Lung (tissue), 12 donors: Measurements from ENCODE around the gene AKT1S1. TPM values are rescaled to one million over a fixed set of nuclear protein-coding genes. Genes with fewer than 3 reads are reported as not detected.

Experiments
- ATAC-seq: fragments of 200-7000 bp; cut with Tn5 transposase; one replicate; pipeline ENCODE4 v1.9.1; 2020; ENCODE audit warnings: moderate number of reproducible peaks; ENCODE audit not compliant: insufficient read depth, low FRiP score
- DNase-seq, 3 donors: peaks; one replicate each; pipeline ENCODE4 v3.0.0-alpha.2; 2013 to 2017
- H3K27ac ChIP-seq, 2 donors: one replicate each; pipeline ENCODE4 v1.5.1; 2013; ENCODE audit warnings: mild to moderate bottlenecking in 2 of 2, moderate library complexity in 2 of 2, control low read depth in 1 of 2, inconsistent platforms in 1 of 2, low read depth in 1 of 2, low read length in 1 of 2
- H3K27me3 ChIP-seq, 3 donors: one replicate each; pipeline ENCODE4 v1.5.1; 2013; ENCODE audit warnings: low read length in 2 of 3; ENCODE audit not compliant: control insufficient read depth in 3 of 3, insufficient read depth in 3 of 3
- H3K36me3 ChIP-seq, 4 donors: one replicate each; pipeline ENCODE4 v1.5.1; 2013; ENCODE audit warnings: low read length in 4 of 4, mild to moderate bottlenecking in 1 of 4, moderate library complexity in 1 of 4; ENCODE audit not compliant: control insufficient read depth in 4 of 4, insufficient read depth in 4 of 4
- H3K4me1 ChIP-seq, 5 donors: one replicate each; pipeline ENCODE4 v1.5.1; 2013; ENCODE audit warnings: low read length in 5 of 5, mild to moderate bottlenecking in 2 of 5, moderate library complexity in 1 of 5; ENCODE audit not compliant: control insufficient read depth in 5 of 5, insufficient read depth in 5 of 5
- H3K4me3 ChIP-seq: one replicate; pipeline ENCODE4 v1.5.1; 2013; ENCODE audit warnings: mild to moderate bottlenecking, control low read depth, moderate library complexity
- H3K9ac ChIP-seq, 2 donors: one replicate each; pipeline ENCODE4 v1.5.1; 2013; ENCODE audit warnings: low read length in 2 of 2, control low read depth in 1 of 2; ENCODE audit not compliant: insufficient read depth in 1 of 2
- H3K9me3 ChIP-seq, 4 donors: one replicate each; pipeline ENCODE4 v1.5.1; 2013; ENCODE audit warnings: low read length in 3 of 4, mild to moderate bottlenecking in 1 of 4, moderate library complexity in 1 of 4; ENCODE audit not compliant: control insufficient read depth in 4 of 4, insufficient read depth in 3 of 4
- CTCF ChIP-seq: IDR thresholded peaks from 2 replicates; pipeline ENCODE4 v1.5.1; 2012; ENCODE audit warnings: mild to moderate bottlenecking; ENCODE audit errors: control extremely low read depth, extremely low read depth
- WGBS, 2 donors: extraction: QIAGEN DNeasy Blood & Tissue Kit; methylation state at CpG; one replicate each; pipeline ENCODE4 v1.1.7; 2013; 5-methylcytosine and 5-hydroxymethylcytosine counted together
- polyA plus RNA-seq, 2 donors: library from polyadenylated mRNA; stranded (reverse); fragments of 200-250 nt; gene quantifications; one replicate each; pipeline ENCODE4 v1.2.1, GENCODE V29; 2013
- total RNA-seq, 2 donors: library from RNA; depleted of rRNA in 1 of 2; stranded (reverse); fragments of >200 nt in 1 of 2; gene quantifications; one replicate each; pipeline ENCODE4 v1.2.1, GENCODE V29; 2014 to 2021
- donor health status: control.
- donor health status: control.
- donor health status: Bipolar disorder and iron deficiency.
- donor health status: healthy.
- donor health status: DM: yes; HTN: yes; CAD: no.

Gene AKT1S1
- total and polyA plus RNA-seq, 4 donors = 6.7 to 46.4 (median 35.9) TPM

- TF ChIP-seq CTCF = no peak
- peak overlapping the region; percentile 44 for H3K4me3 ChIP-seq
- peaks cover 3 to 39% (median 16%) of the 10 kb centered on the region in 5 donors for H3K4me1 ChIP-seq
- DNase-seq (peak; percentile 99 to 100 (median 100)), ATAC-seq (peak; percentile 84)
- H3K27ac ChIP-seq = peak overlapping the region; percentile 75 to 88
- WGBS, 2 donors = 0 to 1% methylated on average over 56 to 67 of the region's 67 CpGs
- peaks cover 0 to 10% (median 8%) of the 10 kb centered on the region in 4 donors for H3K36me3 ChIP-seq
- no peaks in the 10 kb centered on the region for H3K27me3 ChIP-seq
- peak overlapping the region; percentile 61 to 62 for H3K9ac ChIP-seq
- no peaks in the 10 kb centered on the region for H3K9me3 ChIP-seq
Observed at GRCh38 chr19:49869484-49870308, 7.5 kb downstream of the AKT1S1 start.

- Histone ChIP-seq H3K27me3 (no peaks in the 10 kb centered on the region), H3K4me1 (peaks cover 3 to 39% (median 14%) of the 10 kb centered on the region in 5 donors), H3K27ac (peak overlapping the region; percentile 65 to 91), H3K9me3 (no peaks in the 10 kb centered on the region), H3K36me3 (peaks cover 0 to 16% (median 12%) of the 10 kb centered on the region in 4 donors), H3K9ac (peak overlapping the region in 1 of 2 donors; percentile 85), H3K4me3 (no peak overlapping the region)
- WGBS, 2 donors = 2 to 3% methylated on average over 15 of the region's 15 CpGs
- DNase-seq = no peak
- TF ChIP-seq CTCF = no peak
- no peak for ATAC-seq
Observed at GRCh38 chr19:49869009-49869483, 8.1 kb downstream of the AKT1S1 start.

- DNase-seq = peak; percentile 93 to 96 (median 94)
- peak within 1 kb of the TSS; percentile 73 for H3K4me3 ChIP-seq
- H3K4me1 ChIP-seq = peaks cover 3 to 43% (median 14%) of the 10 kb centered on the region in 5 donors
- 0 to 1% methylated on average over 64 to 65 of the region's 65 CpGs for WGBS, 2 donors
- peaks cover 0 to 31% (median 18%) of the 10 kb centered on the region in 4 donors for H3K36me3 ChIP-seq
- H3K9me3 ChIP-seq = no peaks in the 10 kb centered on the region
- H3K9ac ChIP-seq = peak within 1 kb of the TSS; percentile 40 to 69
- ATAC-seq = peak; percentile 77
- H3K27ac ChIP-seq = peak within 1 kb of the TSS; percentile 95
- no peak for TF ChIP-seq CTCF
- H3K27me3 ChIP-seq = no peaks in the 10 kb centered on the region
Observed at GRCh38 chr19:49866933-49867782, 10.0 kb downstream of the AKT1S1 start, which contains the start of gene PNKP. Gene PNKP (minus strand): TSS chr19:49867576. CDS start chr19:49867204, 372 bp downstream.
